CD4-positive, alpha-beta T cell treated with Interferon gamma for 1 hour (primary cell): ENCODE measurements around the gene PHOX2A.
A peak's percentile ranks its signal among the peaks of the same experiment; 100 is the strongest.
"Not testable (repeated sequence)": the region's sequence is repeated elsewhere in the genome, so short reads cannot be mapped to it uniquely, and the experiment has no call there.

Experiments
- DNase-seq: peaks from one replicate; pipeline ENCODE4 v3.0.0-alpha.2; 2020

The PHOX2A gene

DNA sequence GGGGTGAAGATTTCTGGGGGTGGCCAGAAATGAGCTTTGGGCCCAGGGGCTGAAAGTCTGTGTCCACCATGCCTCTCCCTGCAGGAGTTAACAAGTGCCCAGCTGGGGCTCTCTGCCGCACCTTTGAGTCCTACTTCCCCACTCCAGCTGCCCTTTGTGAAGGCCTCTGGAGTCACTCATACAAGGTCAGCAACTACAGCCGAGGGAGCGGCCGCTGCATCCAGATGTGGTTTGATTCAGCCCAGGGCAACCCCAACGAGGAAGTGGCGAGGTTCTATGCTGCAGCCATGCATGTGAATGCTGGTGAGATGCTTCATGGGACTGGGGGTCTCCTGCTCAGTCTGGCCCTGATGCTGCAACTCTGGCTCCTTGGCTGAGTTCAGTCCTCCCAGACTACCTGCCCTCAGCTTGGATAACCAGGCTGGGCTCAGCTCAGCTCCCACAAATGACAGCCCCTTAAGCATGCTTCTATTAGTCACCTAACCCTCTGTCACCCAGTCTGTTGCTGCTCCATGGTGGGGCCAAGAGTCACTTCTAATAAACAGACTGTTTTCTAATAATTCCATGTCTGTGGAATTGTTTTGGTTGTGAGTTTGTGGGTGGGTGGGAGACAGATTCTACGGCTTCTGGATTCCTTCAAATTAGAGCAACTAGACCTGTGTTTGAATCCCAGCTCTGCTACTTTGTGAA, 22.4 kb downstream of the PHOX2A start:
- peak; percentile 42 for DNase-seq

DNA sequence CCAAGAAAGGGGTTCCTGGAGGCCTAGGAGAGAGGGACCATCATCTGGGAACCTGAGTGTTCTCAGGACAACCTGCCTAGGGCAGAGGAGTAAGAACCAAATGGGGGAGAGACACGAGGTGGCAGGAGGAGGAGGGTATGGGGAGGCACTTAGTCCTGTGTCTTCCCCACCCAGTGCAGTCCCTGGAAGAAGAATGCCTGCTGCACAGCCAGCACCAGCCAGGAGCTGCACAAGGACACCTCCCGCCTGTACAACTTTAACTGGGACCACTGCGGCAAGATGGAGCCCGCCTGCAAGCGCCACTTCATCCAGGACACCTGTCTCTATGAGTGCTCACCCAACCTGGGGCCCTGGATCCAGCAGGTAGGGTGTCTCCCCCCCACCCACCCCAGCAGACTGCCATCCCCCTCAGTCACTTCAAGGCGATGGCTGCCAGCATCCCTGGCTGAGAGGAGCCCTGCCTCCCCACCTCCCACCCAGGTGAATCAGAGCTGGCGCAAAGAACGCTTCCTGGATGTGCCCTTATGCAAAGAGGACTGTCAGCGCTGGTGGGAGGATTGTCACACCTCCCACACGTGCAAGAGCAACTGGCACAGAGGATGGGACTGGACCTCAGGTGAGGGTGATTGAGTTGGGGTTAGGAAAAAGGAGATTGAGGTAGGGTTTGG, 23.1 kb downstream of the PHOX2A start:
- DNase-seq = no peak

DNA sequence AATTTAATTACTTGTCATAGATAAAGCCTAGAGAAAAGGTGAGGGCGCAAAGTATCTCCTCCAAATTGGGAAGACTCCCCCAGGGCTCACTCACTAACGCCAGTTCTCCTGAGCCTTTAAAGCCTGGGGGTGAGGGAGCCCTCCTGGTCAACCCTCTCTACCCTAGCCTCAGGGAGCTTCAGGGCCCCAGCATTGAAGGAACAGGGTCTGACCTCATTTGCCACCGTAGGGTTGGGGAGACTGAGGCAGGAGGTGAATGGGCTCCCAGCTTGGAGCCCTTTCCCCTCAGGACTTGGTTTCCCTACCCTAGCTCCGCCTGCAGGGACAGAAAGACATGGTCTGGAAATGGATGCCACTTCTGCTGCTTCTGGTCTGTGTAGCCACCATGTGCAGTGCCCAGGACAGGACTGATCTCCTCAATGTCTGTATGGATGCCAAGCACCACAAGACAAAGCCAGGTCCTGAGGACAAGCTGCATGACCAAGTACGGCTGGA, 25.7 kb downstream of the PHOX2A start:
- no peak for DNase-seq

DNA sequence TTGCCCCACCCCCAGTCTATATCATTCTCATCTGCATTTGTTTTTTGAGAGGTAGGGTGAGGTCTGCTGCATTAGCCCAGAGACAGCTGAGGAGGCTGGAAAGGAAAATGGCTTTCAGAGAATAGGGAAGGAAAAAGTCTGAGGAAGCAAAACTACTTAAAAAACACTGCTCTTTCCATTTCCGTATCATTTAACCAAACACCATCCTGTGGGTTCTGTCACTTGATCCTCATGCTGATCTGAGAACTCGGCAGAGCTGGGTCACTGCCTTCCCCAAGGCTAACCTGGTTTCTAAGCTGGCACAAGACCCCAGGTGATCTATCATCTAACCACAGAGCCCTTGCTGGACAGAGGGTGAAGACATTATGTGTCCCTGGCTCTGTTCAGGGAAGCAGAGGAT, 26.1 kb downstream of the PHOX2A start:
- no peak for DNase-seq

DNA sequence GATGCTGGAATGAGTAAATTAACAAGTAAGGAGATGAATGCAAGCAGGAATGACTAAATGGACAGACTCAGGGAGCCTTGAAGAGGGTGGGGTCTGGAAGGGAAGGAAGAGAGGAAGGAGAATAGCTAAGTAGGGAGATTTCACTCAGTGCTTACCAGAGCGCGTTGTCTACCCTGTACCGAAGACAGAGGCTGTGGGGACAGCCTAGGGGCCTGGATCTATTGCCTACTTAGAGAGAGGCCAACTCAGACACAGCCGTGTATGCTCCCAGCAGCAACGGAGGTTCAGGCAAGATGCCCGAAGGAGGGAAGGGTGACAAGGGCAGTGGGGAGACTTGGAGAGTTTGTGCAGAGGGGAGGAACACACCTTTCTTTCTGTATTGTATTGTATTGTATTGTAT, 27.3 kb downstream of the PHOX2A start, which contains the start of gene FOLR2:
FOLR2 (plus strand) TSS at position 157 of the 400 bp plus-strand sequence. CDS start 1,791 bp downstream, outside the sequence.
- no peak for DNase-seq

DNA sequence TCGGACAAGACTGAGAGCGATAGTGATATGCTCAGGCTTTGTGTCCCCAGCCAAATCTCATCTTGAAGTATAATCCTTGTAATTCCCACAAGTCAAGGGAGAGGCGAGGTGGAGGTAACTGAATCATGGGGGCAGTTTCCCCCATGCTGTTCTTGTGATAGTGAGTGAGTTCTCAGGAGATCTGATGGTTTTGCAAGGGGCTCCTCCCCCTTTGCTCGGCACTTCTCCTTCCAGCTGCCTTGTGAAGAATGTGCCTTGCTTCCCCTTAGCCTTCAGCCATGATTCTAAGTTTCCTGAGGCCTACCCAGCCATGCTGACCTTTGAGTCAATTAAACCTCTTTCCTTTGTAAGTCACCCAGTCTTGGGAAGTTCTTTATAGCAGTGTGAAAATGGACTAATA, 34.9 kb downstream of the PHOX2A start:
- no peak for DNase-seq

DNA sequence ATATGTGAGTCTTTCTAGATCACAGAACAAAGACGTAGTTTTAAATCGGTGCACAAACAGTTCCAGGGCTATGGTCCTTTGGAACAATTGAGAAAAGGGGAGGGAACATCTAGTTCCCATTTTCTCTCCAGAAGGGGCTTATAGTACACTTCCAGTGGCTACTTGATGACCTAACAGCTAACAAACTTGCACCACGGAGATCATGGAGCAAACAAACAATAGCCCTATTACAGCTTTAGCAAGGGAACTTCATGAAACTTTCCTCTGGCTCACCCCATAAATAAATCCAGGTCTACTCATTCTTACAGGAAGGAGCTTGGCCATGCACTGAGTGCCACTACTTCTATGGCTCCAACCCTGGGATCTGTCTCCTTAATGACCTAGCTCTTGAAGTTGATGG, 35.7 kb downstream of the PHOX2A start:
- no peak for DNase-seq

DNA sequence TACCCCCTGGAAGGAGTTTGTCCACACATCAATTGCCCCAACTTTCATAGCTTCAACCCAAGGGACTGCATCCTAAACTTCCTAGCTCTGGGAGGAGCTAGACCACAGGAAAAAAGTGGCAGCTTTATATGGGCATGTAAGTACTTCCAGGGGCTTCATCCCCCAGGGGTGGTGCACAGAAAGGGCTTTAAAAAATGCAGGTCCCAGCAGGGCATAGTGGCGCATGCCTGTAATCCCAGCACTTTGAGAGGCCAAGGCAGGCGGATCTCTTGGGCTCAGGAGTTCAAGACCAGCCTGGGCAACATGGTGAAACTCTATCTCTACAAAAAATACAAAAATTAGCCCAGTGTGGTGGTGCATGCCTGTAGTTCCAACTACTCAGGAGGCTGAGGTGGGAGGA, 37.2 kb downstream of the PHOX2A start:
- not testable (repeated sequence) for DNase-seq

DNA sequence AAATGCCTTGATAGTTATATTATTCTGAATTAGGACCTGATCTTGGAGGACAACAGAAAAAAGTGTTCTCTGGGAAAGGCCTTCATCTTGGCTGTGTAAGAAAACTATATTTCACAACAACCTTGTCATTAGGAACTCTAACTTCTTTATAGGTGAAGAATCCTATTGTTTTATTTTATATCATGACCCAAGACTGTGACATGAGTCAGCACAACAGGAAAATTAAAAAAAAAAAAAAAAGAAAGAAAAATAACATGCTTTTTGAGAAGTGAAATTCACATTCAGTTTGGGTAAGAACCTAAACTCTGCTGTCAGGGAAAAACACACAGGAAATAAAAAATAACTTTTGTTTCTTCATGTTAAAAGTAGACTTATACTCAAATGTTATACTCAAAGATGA, 39.1 kb downstream of the PHOX2A start:
- DNase-seq = no peak

DNA sequence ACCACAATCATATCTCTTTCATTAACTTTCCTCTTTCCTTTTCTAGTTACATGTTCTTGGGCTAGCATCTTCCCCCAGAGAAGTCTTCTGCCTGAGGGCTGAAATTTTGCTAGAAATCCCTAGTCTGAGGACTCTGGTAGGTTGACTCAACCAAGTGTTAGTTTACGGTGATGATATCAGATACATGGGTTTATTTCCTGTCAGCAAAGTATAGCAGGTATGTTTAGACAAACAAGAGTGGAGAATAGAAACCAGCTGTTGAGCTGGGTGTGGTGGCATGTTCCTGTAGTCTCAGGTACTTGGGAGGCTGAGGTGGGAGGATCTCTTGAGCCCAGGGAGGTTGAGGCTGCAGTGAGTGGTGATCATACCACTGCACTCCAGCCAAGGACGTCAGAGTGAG, 40.8 kb downstream of the PHOX2A start:
- DNase-seq = no peak

DNA sequence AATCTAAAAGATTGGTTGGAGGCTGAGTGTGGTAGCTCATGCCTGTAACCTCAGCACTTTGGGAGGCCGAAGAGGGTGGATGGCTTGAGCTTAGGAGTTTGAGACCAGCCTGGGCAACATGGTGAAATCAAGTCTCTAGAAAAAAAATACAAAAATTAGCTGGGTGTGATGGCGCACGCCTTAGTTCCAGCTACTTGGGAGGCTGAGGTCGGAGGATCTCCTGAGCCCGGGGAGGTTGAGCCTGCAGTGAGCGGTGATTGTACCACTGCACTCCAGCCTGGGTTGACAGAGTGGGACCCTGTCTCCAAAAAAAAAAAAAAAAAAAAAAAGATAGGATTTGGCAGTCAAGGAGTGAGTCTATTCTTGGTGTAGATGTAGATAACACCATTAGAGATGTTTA, 41.4 kb downstream of the PHOX2A start:
- DNase-seq = no peak

DNA sequence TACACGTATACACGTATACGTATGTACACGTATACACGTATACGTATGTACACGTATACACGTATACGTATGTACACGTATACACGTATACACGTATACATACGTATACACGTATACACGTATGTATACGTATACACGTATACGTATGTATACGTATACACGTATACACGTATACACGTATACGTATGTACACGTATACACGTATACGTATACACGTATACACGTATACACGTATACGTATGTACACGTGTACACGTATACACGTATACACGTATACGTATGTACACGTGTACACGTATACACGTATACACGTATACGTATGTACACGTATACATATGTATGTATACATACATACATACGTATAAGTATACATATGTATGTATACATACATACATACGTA, 42.5 kb downstream of the PHOX2A start:
- DNase-seq = not testable (repeated sequence)

DNA sequence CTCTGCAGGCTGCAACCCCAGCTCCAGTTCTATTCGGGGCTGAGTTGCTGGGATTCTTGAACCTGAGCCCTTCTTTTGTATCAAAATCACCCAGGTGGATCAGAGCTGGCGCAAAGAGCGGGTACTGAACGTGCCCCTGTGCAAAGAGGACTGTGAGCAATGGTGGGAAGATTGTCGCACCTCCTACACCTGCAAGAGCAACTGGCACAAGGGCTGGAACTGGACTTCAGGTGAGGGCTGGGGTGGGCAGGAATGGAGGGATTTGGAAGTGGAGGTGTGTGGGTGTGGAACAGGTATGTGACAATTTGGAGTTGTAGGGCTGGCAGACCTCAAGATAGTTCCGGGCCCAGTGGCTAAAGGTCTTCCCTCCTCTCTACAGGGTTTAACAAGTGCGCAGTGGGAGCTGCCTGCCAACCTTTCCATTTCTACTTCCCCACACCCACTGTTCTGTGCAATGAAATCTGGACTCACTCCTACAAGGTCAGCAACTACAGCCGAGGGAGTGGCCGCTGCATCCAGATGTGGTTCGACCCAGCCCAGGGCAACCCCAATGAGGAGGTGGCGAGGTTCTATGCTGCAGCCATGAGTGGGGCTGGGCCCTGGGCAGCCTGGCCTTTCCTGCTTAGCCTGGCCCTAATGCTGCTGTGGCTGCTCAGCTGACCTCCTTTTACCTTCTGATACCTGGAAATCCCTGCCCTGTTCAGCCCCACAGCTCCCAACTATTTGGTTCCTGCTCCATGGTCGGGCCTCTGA, 48.3 kb downstream of the PHOX2A start:
- no peak for DNase-seq

DNA sequence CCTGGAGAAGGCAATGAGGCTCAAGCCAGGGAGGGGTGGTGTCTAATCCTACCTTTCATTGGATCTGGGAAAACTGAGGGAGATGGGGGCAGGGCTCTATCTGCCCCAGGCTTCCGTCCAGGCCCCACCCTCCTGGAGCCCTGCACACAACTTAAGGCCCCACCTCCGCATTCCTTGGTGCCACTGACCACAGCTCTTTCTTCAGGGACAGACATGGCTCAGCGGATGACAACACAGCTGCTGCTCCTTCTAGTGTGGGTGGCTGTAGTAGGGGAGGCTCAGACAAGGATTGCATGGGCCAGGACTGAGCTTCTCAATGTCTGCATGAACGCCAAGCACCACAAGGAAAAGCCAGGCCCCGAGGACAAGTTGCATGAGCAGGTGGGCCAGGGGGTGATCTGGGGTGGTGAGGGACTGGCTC, 52.0 kb downstream of the PHOX2A start, which contains the start of gene FOLR1:
FOLR1 (plus strand) TSS at position 180 of the 421 bp plus-strand sequence; CDS start at position 214, 34 bp downstream.
- no peak for DNase-seq

DNA sequence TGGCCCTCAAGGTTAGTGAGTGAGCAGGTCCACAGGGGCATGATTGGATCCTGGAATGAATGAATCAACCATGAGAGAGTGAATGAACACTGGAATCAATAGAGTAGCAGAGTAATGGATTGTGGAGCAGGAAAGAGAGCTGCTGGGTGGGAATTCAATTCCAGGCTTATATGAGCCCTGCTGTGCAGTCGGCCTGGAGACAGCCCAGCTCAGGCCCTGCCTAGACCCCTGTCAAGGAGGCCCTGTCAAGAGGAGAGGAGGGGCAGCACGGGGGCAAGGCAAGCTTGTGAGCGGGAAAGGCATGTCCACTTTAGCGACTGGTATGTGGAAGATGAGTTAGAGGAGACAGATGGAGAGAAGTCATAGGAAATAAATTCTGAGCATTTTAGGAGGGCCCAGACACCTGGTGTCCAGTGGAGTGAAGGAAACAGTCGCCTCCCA, 53.3 kb downstream of the PHOX2A start:
- DNase-seq = no peak

DNA sequence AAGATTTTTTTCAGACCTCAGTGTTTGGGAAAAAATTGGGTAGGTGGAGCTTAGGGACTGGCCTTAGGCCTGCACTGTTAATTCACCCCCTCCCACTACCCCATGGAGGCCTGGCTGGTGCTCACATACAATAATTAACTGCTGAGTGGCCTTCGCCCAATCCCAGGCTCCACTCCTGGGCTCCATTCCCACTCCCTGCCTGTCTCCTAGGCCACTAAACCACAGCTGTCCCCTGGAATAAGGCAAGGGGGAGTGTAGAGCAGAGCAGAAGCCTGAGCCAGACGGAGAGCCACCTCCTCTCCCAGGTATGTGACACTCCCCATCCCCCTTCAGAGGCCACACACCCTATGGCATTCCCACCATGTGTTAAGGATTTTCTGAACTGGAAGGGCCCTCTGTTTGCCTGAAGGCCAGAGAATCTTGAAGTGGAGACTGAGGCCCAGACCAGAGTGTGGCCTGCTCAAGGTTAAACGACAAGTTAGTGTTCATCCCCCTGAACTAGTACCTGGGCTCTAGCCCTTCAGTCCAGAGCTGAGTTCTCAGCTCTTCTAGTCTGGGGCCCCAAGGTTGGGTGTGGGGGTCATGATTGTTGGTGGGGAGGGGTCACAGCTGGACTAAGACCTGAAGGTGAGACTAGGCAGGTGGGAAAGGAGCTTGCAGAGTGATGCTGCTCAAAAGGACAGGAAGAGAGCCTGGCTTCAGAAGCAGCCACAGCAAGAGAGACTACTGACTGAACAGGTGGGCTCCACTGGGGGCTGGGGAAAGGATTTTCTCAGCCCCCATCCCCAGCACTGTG, 54.3 kb downstream of the PHOX2A start:
- no peak for DNase-seq
